GM18517 (cell line): Measurements from ENCODE around the gene MTRR.
A peak's percentile ranks its signal among the peaks of the same experiment; 100 is the strongest.

Experiments
- ATAC-seq: cut with Tn5 transposase; IDR thresholded peaks from one replicate; pipeline ENCODE4 v1.9.1; 2021; ENCODE audit warnings: mild to moderate bottlenecking, moderate library complexity; ENCODE audit not compliant: unreplicated experiment

Gene MTRR

DNA sequence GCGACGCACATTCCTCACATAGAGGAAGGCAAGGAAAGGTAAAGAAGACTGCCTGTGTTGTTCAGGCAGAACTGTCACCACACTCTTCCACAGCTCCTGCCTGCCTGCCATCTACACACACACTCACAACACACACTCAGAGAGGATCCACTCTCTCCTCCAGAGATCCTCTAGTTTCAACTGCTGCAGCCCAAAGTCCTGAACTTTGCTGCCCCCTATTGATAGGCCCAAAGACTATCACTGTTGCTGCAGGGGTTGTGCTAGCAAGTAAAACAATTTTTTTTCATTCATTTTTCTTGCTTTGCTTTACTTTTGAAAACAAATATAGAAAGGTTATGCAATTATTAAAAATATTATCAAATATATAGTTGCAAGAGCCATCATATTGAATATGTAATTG, 12.1 kb upstream of the MTRR start:
- ATAC-seq = no peak

DNA sequence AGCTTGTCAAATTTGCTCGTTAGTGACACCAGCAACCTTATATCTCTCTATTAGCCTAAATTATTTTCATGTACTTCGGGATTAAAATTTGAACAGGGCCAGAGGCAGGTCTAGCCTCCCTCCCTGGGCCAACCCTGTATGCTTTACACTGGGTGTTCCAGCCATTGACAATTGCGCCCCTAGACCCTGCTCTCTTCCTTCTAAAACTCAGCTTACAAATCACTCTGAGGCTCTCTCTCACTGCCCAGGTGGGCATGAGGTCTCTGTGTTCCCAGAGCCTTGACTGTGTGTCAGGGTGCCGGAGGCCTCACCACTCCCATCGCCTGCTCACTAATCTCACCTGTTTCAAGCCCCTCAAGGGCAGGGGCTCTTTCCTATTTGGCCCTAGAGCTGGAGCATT, 11.6 kb upstream of the MTRR start:
- ATAC-seq = no peak

DNA sequence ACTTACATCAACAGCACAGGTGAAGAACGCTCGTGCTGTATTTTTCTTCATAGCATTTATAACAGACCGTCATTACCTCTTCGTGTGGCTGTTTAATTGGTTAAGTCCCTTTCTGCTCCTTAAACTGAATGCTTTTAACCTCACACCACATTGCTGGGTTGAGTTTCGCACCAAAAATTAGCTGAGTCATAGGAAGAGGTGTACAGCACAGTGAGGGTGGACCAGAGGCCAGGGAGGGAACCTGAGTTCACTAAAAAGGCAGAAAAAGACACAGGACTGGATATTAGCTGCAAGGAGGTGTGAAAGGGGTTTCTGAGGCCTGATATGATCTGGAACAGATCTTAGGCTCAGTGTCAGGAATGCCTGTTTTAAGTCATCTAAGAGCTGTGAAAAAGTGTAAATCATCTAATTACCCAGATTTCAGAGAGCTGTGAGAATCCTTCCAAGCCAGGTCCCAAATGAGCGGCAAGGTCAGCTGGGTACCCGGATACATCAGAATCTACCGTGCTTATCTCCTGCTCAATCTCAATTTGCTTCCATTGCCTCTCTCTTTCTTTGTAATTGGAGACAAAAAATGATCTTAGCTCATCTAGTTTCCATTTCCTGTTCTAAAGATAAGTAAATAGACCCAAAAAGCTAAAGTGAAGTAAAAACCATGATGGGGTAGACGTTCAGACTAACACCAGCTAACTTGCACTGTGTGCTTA, 10.9 kb upstream of the MTRR start:
- ATAC-seq = no peak

DNA sequence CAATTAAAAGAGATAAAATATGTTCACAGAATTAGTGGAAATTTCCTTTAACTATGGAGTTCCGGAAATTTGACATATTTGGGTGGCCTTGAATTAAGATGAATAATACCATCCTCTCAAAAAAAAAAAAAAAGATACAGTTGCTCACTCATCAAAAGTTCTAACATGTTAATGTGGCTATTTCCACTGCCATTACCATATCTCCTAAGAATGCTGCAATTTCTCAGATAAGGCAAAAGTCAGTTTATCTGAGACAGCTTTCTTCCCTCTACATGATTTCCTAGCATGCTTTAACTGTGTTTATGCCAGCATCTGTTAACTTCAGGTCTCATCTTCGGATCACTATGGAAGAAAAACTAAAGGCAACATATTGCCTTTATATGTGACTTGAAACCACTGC, 2.8 kb upstream of the MTRR start:
- ATAC-seq = no peak

DNA sequence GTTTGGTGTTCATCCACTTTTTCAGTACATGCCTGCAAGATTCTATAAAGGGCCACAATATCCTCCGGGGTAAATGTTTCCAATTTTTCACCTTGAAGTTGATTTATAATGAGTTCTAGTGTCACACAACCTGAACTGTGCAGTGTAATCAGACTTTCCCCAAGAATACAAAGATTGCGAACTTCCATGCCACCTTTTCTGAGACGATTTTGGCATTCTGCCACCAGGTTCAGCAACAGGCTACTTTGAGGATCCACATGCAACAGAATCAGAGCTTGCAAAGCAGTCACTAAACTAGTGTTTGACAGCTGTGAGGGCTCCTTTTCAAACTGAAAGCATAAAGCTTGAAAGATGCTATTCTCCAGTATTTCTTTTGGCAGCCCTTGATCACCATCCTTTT, 1.7 kb upstream of the MTRR start:
- ATAC-seq = no peak

DNA sequence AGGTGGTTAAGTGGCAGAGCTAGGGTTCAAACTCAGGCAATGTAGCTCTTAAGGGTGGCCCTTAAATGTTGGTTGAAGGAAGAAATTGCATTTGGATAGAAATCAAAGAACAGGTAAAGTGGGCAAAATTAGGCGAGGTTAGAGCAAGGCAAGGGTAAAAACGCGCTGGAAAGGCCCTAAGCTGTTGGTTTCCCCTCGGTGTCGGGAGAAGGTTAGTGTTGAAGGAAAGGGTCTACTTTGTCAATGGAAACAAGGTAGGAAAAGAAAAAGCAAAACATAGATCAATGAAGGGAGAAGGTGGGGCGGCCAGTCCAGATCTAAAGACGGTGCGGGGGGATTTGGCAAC, 548 bp upstream of the MTRR start:
- no peak for ATAC-seq

DNA sequence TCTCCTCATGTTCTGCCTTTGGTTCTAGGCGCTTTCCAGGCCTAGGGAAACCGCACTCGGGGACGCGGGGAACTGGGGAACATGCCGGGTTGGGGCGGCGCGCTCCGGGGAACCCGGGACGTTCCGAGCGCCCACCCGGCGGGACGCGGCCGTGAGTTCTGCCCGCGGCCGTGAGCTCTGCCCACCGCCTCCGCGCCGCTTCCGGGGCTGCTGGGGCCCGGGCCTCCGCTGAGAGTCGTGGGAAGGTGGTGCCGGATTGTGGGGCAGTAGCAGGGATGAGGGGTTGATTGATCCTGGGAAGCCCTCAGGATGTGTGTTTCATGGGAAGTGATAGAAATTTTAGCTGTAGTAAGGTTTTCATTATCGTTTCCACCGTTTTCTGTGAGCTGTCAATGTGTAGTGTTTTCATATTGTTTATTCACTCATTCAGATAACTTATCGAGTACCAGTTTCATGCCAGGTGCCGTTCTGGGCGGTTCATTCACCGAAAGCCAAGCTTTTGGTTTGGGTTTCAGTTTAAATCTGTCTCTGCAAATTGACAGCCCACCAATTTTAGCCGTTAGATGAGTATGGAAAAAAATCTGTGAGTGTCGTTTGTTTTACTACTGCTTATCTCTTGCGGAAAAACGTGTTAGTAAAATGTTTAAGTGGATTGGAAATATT, 657 bp downstream of the MTRR start:
- ATAC-seq = peak; percentile 34

DNA sequence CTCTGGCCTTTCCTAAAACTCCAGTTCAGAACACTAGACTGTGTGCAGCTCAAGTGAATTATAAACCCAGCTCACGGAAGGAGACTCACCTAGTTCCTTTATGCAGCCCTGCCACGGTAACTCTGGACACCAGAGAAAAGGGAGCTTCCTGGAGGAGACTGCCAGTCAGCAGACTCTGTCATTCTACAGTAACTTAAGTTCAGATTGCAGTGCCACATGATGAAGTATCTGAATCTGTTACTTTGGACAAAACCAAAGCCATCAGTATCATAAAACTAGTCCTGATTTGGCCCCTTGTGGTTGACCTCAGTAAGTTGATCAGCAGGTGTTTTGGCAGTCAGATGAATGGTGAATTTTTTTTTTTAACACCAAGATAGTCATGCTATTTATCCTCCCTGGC, 2.7 kb downstream of the MTRR start:
- peak; percentile 37 for ATAC-seq

DNA sequence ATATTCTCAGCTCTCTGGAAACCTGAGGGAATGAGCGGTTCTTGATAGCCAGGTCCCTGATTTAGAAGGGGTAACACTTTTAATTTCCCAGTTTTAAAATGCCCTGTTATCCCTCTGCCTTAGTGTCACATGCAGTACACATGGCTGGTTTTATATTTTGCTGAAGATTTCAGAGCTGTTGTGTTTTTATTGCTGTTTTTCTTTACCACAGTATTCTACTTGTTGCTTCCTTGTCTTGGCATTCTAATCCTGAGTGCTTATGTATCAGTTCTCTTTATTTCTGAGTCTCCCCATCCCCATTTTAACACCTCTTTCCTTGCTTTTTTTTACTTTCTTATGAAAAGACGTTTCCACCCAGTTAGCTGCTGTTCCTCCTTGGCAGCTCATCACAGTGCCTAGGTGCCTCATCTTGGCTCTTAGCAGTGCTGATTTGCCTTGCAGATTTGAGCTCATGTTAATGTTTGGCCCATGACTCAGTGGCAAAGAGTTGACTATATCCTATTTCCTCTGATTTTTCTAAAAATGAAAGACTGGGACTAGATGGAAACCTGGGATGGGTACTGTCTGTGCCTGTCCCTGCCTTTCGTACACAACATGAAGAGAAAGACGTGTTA, 3.7 kb downstream of the MTRR start:
- ATAC-seq = no peak

DNA sequence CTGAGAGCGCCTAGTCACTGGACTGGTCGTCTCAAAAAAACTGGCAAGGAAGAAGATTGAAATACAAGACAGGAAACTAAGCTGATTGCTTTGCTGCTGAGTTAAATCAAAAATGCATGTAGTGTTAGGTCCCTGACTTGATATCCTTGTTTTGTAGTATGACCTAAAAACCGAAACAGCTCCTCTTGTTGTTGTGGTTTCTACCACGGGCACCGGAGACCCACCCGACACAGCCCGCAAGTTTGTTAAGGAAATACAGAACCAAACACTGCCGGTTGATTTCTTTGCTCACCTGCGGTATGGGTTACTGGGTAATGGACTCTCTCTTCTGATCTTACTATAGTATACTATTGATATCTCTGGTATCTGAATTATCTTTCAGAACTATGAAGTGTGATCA, 4.3 kb downstream of the MTRR start:
- ATAC-seq = no peak

DNA sequence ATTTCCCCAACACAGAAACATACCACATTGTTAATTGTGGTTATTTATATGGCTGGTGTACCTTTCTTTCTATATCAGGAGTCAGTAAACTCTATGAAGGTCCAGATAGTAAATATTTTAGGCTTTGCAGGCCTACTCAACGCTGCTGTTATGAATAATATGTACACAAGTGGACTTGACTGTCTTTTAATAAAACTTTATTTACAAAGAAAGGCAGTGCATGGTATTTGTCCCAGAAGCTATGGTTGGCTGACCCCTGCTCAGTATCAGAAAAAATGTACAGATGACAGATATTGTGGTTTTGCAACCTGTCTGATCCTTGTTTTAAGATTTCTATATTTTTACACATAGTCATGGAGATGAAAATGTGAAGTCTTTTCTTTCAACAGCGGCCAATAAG, 5.7 kb downstream of the MTRR start:
- no peak for ATAC-seq

DNA sequence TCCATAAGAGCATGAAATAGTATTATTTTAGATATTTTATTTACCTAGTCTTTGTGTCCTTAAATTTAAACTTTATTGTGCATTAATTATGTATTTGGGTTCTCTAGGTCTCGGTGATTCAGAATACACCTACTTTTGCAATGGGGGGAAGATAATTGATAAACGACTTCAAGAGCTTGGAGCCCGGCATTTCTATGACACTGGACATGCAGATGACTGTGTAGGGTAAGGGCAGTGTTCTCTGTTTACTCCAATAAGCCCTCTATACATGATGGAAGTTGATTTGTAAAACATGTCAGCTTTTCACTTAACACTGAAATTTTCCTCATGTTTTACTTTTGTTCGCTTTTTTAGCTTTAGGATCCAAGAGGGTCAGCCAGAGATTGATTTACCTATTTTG, 6.2 kb downstream of the MTRR start:
- ATAC-seq = no peak

DNA sequence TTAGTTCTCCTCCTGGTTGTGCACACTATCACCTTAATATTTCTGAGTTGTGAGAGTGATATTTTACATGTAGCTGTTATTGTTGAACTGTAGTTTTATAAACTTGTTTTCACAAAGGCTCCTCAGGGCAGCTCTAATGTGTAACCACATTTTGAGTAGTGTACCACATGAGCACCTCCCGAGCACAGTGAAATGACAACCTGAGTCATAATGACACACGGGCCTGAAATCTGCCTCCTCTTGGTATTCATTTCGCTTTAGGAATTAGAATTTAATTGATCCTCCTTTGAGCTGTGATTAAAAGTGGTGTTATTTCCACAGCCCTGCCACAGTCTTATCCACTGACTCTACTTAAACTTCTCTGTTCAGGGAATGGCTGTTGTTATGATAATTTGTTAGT, 7.9 kb downstream of the MTRR start:
- ATAC-seq = no peak

DNA sequence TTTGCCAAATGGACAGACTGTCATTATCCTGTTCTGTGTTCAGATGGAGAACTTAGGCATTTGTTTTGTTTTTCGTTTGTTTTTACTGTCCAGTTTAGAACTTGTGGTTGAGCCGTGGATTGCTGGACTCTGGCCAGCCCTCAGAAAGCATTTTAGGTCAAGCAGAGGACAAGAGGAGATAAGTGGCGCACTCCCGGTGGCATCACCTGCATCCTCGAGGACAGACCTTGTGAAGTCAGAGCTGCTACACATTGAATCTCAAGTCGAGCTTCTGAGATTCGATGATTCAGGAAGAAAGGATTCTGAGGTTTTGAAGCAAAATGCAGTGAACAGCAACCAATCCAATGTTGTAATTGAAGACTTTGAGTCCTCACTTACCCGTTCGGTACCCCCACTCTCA, 8.9 kb downstream of the MTRR start:
- no peak for ATAC-seq

DNA sequence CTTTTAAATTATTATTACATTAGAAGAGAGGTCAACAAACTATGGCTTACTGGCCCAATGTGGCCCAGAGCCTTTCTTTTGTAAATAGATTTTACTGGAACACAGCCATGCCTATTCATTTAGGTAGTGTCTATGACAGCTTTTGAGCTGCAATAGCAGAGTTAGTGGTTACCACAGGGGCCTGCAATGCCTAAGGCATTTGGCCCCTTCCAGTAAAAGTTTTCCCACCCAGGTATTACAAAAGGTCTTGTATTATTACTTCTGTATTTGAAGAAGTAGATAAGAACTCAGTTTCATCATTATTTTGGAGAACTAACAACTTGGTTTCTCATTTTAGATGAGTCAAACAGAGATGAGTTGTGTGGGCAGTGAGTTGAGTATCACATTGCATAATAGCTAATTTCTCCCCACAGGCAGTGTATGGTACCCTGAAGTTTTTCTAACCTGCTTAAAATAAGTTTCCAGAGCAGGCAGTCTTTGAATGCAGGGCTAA, 9.5 kb downstream of the MTRR start:
- peak; percentile 99 for ATAC-seq

DNA sequence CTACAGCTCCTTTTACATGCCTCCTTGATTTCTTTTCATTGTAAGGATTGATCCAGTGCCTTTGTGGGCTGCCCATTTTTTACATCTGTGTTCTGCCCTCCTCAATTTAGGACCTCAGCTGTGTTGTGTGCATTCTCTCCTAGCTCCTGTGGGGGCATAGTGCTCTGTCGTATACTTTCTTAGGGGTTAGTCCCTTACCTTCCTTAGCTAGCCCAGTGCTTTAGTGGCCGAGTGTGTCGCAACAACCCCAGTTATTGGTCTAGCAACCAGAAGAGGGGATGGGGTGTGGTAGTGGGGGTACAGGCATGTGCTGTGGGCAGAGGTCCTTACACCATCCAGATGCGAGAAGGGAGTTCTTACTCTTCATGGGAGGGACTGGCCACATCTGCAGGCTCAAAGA, 12.1 kb downstream of the MTRR start:
- ATAC-seq = no peak

DNA sequence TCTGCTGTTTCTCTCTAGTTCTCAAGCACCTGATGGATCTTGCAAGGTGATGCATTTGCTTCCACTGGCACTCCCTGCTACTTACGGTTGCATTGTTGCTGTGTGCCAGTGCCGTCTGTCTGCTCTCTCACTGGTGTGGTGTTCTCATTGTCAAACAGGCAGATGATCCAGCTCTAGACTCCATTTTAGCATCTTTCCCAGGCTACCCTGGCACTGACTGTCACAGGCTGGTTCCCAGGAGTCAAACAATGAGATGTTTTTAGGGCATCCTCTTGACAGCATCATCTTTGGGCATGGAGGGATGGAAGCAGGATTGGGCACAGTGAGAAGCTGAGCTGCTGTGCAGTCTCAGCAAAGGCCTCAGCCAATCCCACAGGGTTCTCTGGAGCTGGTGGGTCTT, 12.9 kb downstream of the MTRR start:
- no peak for ATAC-seq

DNA sequence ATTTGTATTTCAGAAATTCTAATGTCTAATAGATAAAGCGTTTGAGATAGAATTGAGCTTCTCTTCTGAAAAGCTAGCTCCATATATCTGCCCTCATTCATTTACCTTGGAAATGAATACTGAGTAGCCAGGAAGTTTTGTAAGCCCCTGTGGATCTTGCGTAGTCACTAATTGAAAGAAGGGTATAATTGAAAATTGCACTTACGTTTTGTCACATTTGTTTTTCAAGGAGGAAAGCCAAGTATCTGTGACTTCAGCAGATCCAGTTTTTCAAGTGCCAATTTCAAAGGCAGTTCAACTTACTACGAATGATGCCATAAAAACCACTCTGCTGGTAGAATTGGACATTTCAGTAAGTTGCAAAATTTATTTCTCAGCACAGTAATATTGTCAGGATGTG, 14.0 kb downstream of the MTRR start:
- no peak for ATAC-seq

DNA sequence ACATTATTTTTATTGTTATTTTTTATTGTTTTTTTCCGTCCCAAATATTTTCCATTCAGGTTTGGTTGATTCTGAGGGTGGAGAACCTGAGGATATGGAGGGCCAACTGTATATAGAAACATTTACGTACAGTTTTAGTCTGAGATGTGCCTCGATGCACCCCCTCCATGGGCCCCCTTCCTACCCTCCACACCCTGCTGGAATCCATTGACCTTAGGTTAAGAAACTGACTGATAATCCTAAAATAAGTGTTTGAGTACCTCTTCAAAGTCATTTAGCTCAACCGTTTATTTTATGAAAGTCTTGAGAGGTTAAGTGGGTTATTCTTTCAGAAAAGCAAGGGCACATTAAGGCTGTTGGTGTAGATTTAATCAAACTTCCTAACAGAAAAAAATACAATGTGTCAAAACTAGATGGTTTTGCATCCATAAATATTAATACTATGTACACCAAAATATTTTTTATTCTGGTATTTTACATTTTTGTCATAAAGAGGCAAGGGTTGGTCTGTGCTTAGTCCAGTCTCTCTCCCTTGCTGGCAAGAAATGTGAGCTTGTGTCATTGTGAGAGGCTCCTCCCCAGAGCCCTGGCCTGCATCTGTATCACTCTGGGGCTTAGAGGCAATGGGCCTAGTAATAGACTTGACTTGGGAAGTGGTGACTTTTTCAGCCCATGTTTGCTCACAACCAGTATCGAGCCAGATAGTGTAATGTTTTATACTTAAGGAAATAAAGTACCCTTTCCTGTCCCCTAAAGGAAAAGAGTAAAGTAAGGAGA, 15.7 kb downstream of the MTRR start:
- no peak for ATAC-seq

DNA sequence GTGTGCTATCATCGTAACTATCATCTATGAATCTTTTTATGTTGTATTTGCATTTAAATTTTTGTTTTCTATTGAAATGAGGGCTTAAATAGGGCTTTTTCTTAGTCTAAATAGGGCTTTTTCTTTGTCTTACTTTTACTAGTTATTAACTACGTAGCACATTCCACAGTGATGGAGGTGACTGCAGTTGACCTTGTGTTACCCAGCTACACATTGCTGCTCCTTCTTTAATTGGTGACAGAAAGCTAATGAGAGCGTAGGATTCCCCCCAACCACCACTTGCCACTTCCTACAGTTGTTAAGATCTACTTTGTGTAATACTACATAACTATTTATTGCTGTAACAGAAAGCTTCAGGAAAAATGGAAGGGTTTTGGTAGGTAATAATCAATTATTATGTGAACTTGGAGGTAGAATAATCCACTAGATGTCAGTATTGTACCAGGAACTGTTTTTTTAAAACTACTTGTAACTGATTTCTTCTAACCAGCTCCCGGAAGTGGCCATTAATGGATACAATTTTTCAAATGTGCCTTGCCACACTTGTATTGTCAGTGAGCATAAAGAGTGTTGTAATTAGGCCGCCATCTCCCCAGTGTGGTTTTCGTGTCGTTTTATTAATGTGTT, 18.0 kb downstream of the MTRR start:
- ATAC-seq = no peak

DNA sequence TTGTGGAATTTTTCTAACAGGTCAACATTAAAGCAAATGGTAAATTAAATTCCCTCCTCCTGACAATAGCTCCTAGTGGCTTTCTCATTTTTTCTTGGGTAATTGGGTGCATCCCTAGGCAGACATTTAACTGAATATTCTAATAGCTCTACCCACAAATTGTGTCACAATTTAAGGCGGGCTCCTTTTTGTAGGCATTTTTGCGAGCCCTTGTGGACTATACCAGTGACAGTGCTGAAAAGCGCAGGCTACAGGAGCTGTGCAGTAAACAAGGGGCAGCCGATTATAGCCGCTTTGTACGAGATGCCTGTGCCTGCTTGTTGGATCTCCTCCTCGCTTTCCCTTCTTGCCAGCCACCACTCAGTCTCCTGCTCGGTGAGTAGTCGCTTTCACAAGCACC, 20.0 kb downstream of the MTRR start:
- ATAC-seq = no peak
